Gastrocnemius medialis (tissue), 4 donors: ENCODE measurements around the gene ZNF761.

Experiments
- POLR2A ChIP-seq, 2 donors: fragments of 450-650 bp; IDR thresholded peaks; one replicate each; pipeline ENCODE4 v1.6.1; 2017; ENCODE audit warnings: antibody characterized with exemption in 2 of 2, mild to moderate bottlenecking in 2 of 2, moderate library complexity in 2 of 2
- TF ChIP-seq, protein P1 (sequence below), 5 experiments: fragments of 450-650 bp in 3 of 5; fragments of 200-600 bp in 2 of 5; sonication (generic) in 2 of 5; IDR thresholded peaks in 4 of 5; conservative IDR thresholded peaks in 1 of 5; 1 replicate in 4 of 5; 2 replicates in 1 of 5; pipeline ENCODE4 v1.5.1; 2016 to 2019; ENCODE audit warnings: antibody characterized with exemption in 5 of 5, mild to moderate bottlenecking in 3 of 5, moderate library complexity in 3 of 5

DNA sequence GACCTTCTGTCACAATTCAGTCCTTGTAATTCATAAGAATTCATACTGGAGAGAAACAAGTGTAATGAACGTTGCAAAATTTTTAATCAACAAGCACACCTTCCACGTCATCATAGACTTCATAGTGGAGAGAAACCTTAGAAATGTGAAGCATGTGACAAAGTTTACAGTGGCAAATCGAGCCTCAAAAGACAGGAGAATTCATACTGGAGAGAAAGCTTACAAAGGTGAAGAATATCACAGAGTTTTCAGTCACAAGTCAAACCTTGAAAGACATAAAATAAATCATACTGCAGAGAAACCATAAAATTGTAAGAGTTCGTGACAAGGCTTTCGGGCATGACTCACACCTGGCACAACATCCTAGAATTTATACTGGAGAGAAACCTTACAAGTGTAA lies 60.4 kb downstream of the ZNF761 start:
- TF ChIP-seq, protein P1, sequence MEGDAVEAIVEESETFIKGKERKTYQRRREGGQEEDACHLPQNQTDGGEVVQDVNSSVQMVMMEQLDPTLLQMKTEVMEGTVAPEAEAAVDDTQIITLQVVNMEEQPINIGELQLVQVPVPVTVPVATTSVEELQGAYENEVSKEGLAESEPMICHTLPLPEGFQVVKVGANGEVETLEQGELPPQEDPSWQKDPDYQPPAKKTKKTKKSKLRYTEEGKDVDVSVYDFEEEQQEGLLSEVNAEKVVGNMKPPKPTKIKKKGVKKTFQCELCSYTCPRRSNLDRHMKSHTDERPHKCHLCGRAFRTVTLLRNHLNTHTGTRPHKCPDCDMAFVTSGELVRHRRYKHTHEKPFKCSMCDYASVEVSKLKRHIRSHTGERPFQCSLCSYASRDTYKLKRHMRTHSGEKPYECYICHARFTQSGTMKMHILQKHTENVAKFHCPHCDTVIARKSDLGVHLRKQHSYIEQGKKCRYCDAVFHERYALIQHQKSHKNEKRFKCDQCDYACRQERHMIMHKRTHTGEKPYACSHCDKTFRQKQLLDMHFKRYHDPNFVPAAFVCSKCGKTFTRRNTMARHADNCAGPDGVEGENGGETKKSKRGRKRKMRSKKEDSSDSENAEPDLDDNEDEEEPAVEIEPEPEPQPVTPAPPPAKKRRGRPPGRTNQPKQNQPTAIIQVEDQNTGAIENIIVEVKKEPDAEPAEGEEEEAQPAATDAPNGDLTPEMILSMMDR (IDR thresholded peaks at IDR 0.05 in 4 of 5, conservative IDR thresholded peaks at IDR 0.05 in 1 of 5) = no peak
- TF ChIP-seq POLR2A (IDR thresholded peaks at IDR 0.05) = no peak
